HepG2 (cell line): ENCODE data around the gene ST3GAL2. TPM values are rescaled to one million over a fixed set of nuclear protein-coding genes. Genes with fewer than 3 reads are reported as not detected.

ENCODE experiments used
- ARNTL ChIP-seq: sonication (generic); formaldehyde crosslinking; IDR thresholded peaks from 2 replicates; pipeline ENCODE4 v1.4.0; 2020; ENCODE audit warnings: mild to moderate bottlenecking, missing genetic modification reagents
- EED ChIP-seq: sonication (generic); formaldehyde crosslinking; IDR thresholded peaks from 2 replicates; pipeline ENCODE4 v1.5.0; 2020; ENCODE audit warnings: mild to moderate bottlenecking, missing genetic modification reagents
- EZH2 ChIP-seq: conservative IDR thresholded peaks from 2 replicates; pipeline ENCODE4 v1.6.1; 2012; ENCODE audit warnings: mild to moderate bottlenecking, low read depth, low read length, moderate library complexity
- HMG20B ChIP-seq: conservative IDR thresholded peaks from 2 replicates; pipeline ENCODE4 v1.6.1; 2016; ENCODE audit warnings: missing genetic modification reagents, missing compliant biosample characterization
- HNRNPL ChIP-seq: fragments of 200-400 bp; formaldehyde crosslinking; IDR thresholded peaks from 2 replicates; pipeline ENCODE4 v1.6.1; 2017; ENCODE audit warnings: mild to moderate bottlenecking, low read depth, low read length
- MAFK ChIP-seq, 2 experiments: IDR thresholded peaks in 1 of 2; conservative IDR thresholded peaks in 1 of 2; 2 replicates each; pipeline ENCODE4 v1.6.1; 2011; ENCODE audit warnings: improper control_type of control experiment in 2 of 2, low read length in 2 of 2
- MTA1 ChIP-seq: sonication (generic); formaldehyde crosslinking; IDR thresholded peaks from 2 replicates; pipeline ENCODE4 v1.4.0; 2020; ENCODE audit warnings: missing genetic modification reagents, mild to moderate bottlenecking, borderline replicate concordance
- MTF2 ChIP-seq: sonication (generic); formaldehyde crosslinking; IDR thresholded peaks from 2 replicates; pipeline ENCODE4 v1.5.0; 2020; ENCODE audit warnings: missing genetic modification reagents, borderline replicate concordance
- NCOA2 ChIP-seq: sonication (generic); formaldehyde crosslinking; IDR thresholded peaks from 2 replicates; pipeline ENCODE4 v1.8.0; 2022; ENCODE audit warnings: inconsistent platforms
- NFE2L1 ChIP-seq: sonication (generic); formaldehyde crosslinking; IDR thresholded peaks from 2 replicates; pipeline ENCODE4 v1.4.0; 2020; ENCODE audit warnings: missing genetic modification reagents, mild to moderate bottlenecking, borderline replicate concordance
- PCBP1 ChIP-seq: fragments of 200-400 bp; formaldehyde crosslinking; IDR thresholded peaks from 2 replicates; pipeline ENCODE4 v1.6.1; 2017; ENCODE audit warnings: mild to moderate bottlenecking, low read depth, low read length, borderline replicate concordance
- SKI ChIP-seq: fragments of 450-650 bp; IDR thresholded peaks from one replicate; pipeline ENCODE4 v1.6.1; 2018; ENCODE audit warnings: mild to moderate bottlenecking; ENCODE audit not compliant: partially characterized antibody
- SMAD3 ChIP-seq: sonication (generic); formaldehyde crosslinking; IDR thresholded peaks from 2 replicates; pipeline ENCODE4 v1.4.0; 2020; ENCODE audit warnings: missing genetic modification reagents
- ZBTB38 ChIP-seq: sonication (generic); formaldehyde crosslinking; IDR thresholded peaks from 2 replicates; pipeline ENCODE4 v1.5.1; 2020; ENCODE audit warnings: mild to moderate bottlenecking, missing genetic modification reagents
- ZBTB39 ChIP-seq: sonication (generic); formaldehyde crosslinking; IDR thresholded peaks from 2 replicates; pipeline ENCODE4 v1.5.0; 2020; ENCODE audit warnings: missing genetic modification reagents
- ZBTB42 ChIP-seq: sonication (generic); formaldehyde crosslinking; IDR thresholded peaks from 2 replicates; pipeline ENCODE4 v1.5.0; 2020; ENCODE audit warnings: mild to moderate bottlenecking, missing genetic modification reagents
- ZBTB43 ChIP-seq: sonication (generic); formaldehyde crosslinking; conservative IDR thresholded peaks from 2 replicates; pipeline ENCODE4 v1.4.0; 2020; ENCODE audit warnings: missing genetic modification reagents
- ZMYM3 ChIP-seq: sonication (generic); formaldehyde crosslinking; IDR thresholded peaks from 2 replicates; pipeline ENCODE4 v1.5.1; 2020; ENCODE audit warnings: mild to moderate bottlenecking, missing genetic modification reagents
- ZMYM4 ChIP-seq: sonication (generic); formaldehyde crosslinking; IDR thresholded peaks from 2 replicates; pipeline ENCODE4 v1.8.1; 2023; ENCODE audit warnings: mild to moderate bottlenecking, missing genetic modification reagents
- ZNF205 ChIP-seq: IDR thresholded peaks from 2 replicates; pipeline ENCODE4 v1.6.1; 2018; ENCODE audit warnings: missing biosample characterization, missing genetic modification reagents
- ZNF329 ChIP-seq: sonication (generic); formaldehyde crosslinking; IDR thresholded peaks from 2 replicates; pipeline ENCODE4 v1.9.0; 2021; ENCODE audit warnings: low read depth, mild to moderate bottlenecking, missing genetic modification reagents
- ZNF569 ChIP-seq: sonication (generic); formaldehyde crosslinking; IDR thresholded peaks from 2 replicates; pipeline ENCODE4 v1.5.0; 2020; ENCODE audit warnings: mild to moderate bottlenecking, missing genetic modification reagents, moderate library complexity, borderline replicate concordance
- ZNF878 ChIP-seq: sonication (generic); formaldehyde crosslinking; IDR thresholded peaks from 2 replicates; pipeline ENCODE4 v1.8.1; 2023; ENCODE audit warnings: mild to moderate bottlenecking, missing genetic modification reagents, moderate library complexity
- ZSCAN21 ChIP-seq: sonication (generic); formaldehyde crosslinking; IDR thresholded peaks from 2 replicates; pipeline ENCODE4 v1.8.0; 2022; ENCODE audit warnings: mild to moderate bottlenecking, missing genetic modification reagents, moderate library complexity, borderline replicate concordance
- polyA plus RNA-seq, 8 experiments: library from polyadenylated mRNA; depleted of rRNA in 3 of 8; stranded (reverse) in 7 of 8; unstranded in 1 of 8; fragments of >200 nt; fragmentation: Illumina TruSeq in 4 of 8; extraction: Trizol in 4 of 8; gene quantifications; 2 replicates each; pipeline versions ENCODE4 v1.2.1 to v1.2.3, GENCODE V29; 2011 to 2016; ENCODE audit warnings: low read depth in 4 of 8, missing spikeins in 1 of 8, mixed read lengths in 1 of 8; ENCODE audit not compliant: insufficient read depth in 1 of 8
- total RNA-seq, 5 experiments: library from RNA; depleted of rRNA; stranded (reverse); fragments of >200 nt; fragmentation: Illumina TruSeq; extraction: Trizol; gene quantifications; 2 replicates each; pipeline ENCODE4 v1.2.3, GENCODE V29; 2016; ENCODE audit warnings: low read depth in 1 of 5
- TF ChIP-seq, protein P1 (sequence below): IDR thresholded peaks from 2 replicates; pipeline ENCODE4 v1.6.1; 2018; ENCODE audit warnings: missing genetic modification reagents, mild to moderate bottlenecking, missing compliant biosample characterization

The ST3GAL2 gene
- total and polyA plus RNA-seq, 2 of the 13 experiments (the other 11 are each of a cell fraction or from before 2014, with no cell fraction given) = 16.3 to 24.9 TPM

GRCh38 chr16:70380919-70381603, 57.8 kb downstream of the ST3GAL2 start (continued):
- TF ChIP-seq, protein P1, sequence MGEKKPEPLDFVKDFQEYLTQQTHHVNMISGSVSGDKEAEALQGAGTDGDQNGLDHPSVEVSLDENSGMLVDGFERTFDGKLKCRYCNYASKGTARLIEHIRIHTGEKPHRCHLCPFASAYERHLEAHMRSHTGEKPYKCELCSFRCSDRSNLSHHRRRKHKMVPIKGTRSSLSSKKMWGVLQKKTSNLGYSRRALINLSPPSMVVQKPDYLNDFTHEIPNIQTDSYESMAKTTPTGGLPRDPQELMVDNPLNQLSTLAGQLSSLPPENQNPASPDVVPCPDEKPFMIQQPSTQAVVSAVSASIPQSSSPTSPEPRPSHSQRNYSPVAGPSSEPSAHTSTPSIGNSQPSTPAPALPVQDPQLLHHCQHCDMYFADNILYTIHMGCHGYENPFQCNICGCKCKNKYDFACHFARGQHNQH (CRISPR knock-in tag) = peak; percentile 97
- peak; percentile 96 for TF ChIP-seq SMAD3 (CRISPR knock-in tag)
- peak; percentile 44 for TF ChIP-seq ZMYM4 (CRISPR knock-in tag)
- TF ChIP-seq MTA1 (CRISPR knock-in tag) = peak; percentile 60; the same call in 1 of the 2 replicates
- TF ChIP-seq EZH2 = no peak
- peak; percentile 81; the same call in 1 of the 2 replicates for TF ChIP-seq ZSCAN21 (CRISPR knock-in tag)
- TF ChIP-seq NCOA2 = peak; percentile 65
- no peak; the same call in 1 of the 2 replicates for TF ChIP-seq ZBTB39 (CRISPR knock-in tag)
- TF ChIP-seq ARNTL (CRISPR knock-in tag) = peak; percentile 70; the same call in 1 of the 2 replicates
- TF ChIP-seq ZNF569 (CRISPR knock-in tag) = peak; percentile 94
- peak; percentile 46; the same call in 1 of the 2 replicates for TF ChIP-seq ZNF329
- no peak for TF ChIP-seq MAFK (conservative IDR thresholded peaks at IDR 0.05 in 1 of 2, IDR thresholded peaks at IDR 0.05 in 1 of 2; ENCODE audit: low read length in 2 of 2)
- TF ChIP-seq ZNF205 (CRISPR knock-in tag) = peak; percentile 86
- peak; percentile 93 for TF ChIP-seq ZBTB42 (CRISPR knock-in tag)
- peak; percentile 67; the same call in 1 of the 2 replicates for TF ChIP-seq HNRNPL
- no peak; the same call in 1 of the 2 replicates for TF ChIP-seq ZMYM3 (CRISPR knock-in tag)
- TF ChIP-seq ZNF878 (CRISPR knock-in tag) = peak; percentile 99
- no peak for TF ChIP-seq HMG20B (CRISPR knock-in tag)
- peak; percentile 95 for TF ChIP-seq ZBTB43 (CRISPR knock-in tag)
- 0 out of 2 replicates have a peak, but pooled peaks have one; percentile 22 for TF ChIP-seq NFE2L1 (CRISPR knock-in tag)
- TF ChIP-seq ZBTB38 = peak; percentile 15
- no peak for TF ChIP-seq MTF2 (CRISPR knock-in tag)
- TF ChIP-seq PCBP1 = peak; percentile 22; the same call in 1 of the 2 replicates
- TF ChIP-seq SKI = peak; percentile 9
- peak; percentile 38; the same call in 1 of the 2 replicates for TF ChIP-seq EED (CRISPR knock-in tag)
